ENCODE results near the gene PSMD14.

DNA sequence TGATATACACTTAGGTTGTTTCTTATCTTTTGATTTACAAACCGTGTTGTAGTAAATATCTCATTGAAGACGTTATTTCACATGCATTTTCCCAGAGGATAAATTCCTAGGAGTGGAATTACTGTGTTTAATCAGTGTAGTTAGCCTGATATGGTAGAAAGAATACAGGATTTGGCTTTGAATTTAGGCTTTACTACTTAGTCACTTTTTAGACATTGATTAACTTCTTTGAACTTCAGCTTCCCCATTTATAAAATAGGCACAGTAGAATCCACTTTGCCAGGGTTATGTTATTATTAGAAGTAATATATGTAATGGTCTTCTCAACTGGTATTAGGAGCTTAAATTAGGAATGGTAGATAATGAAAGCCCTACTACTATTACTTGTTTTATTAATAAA lies 27.4 kb downstream of the PSMD14 start:
- TF ChIP-seq, protein P1, sequence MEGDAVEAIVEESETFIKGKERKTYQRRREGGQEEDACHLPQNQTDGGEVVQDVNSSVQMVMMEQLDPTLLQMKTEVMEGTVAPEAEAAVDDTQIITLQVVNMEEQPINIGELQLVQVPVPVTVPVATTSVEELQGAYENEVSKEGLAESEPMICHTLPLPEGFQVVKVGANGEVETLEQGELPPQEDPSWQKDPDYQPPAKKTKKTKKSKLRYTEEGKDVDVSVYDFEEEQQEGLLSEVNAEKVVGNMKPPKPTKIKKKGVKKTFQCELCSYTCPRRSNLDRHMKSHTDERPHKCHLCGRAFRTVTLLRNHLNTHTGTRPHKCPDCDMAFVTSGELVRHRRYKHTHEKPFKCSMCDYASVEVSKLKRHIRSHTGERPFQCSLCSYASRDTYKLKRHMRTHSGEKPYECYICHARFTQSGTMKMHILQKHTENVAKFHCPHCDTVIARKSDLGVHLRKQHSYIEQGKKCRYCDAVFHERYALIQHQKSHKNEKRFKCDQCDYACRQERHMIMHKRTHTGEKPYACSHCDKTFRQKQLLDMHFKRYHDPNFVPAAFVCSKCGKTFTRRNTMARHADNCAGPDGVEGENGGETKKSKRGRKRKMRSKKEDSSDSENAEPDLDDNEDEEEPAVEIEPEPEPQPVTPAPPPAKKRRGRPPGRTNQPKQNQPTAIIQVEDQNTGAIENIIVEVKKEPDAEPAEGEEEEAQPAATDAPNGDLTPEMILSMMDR (conservative IDR thresholded peaks at IDR 0.05; ENCODE audit: low read length): no peak
- no peak for TF ChIP-seq EZH2phosphoT487 (IDR thresholded peaks at IDR 0.05; ENCODE audit: borderline replicate concordance, low read depth, low read length)
